Choroid plexus epithelial cell (primary cell): ENCODE measurements around the gene PIGQ.

Experiments
- DNase-seq: peaks from one replicate; pipeline ENCODE4 v3.0.0-alpha.2; 2010; ENCODE audit warnings: low read depth
- H3K4me3 ChIP-seq: 2 replicates; pipeline ENCODE4 v1.5.1; 2011; ENCODE audit warnings: low read depth, mild to moderate bottlenecking, control low read depth, low read length, moderate library complexity
- CTCF ChIP-seq: conservative IDR thresholded peaks from 2 replicates; pipeline ENCODE4 v1.5.1; 2011; ENCODE audit warnings: low read depth, mild to moderate bottlenecking, control low read depth, inconsistent platforms, low read length, moderate library complexity

Gene PIGQ

GRCh38 chr16:568401-569258, 1.1 kb upstream of the PIGQ start:
- DNase-seq, result no peak
- no peak overlapping the region for H3K4me3 ChIP-seq
- no peak for TF ChIP-seq CTCF

GRCh38 chr16:572865-573650, 3.3 kb downstream of the PIGQ start:
- H3K4me3 ChIP-seq, result no peak overlapping the region
- DNase-seq, result no peak
- no peak for TF ChIP-seq CTCF

- no peak overlapping the region for H3K4me3 ChIP-seq
- TF ChIP-seq CTCF, result no peak
- no peak for DNase-seq
Observed at GRCh38 chr16:574021-574760, 4.4 kb downstream of the PIGQ start.

GRCh38 chr16:575354-576196, 5.8 kb downstream of the PIGQ start:
- no peak for TF ChIP-seq CTCF
- H3K4me3 ChIP-seq, result no peak overlapping the region
- DNase-seq, result no peak

GRCh38 chr16:576197-576822, 6.5 kb downstream of the PIGQ start:
- no peak overlapping the region for H3K4me3 ChIP-seq
- DNase-seq, result no peak
- TF ChIP-seq CTCF, result no peak

GRCh38 chr16:576823-577201, 7.0 kb downstream of the PIGQ start:
- H3K4me3 ChIP-seq, result no peak overlapping the region
- DNase-seq, result no peak
- TF ChIP-seq CTCF, result peak; percentile 28
